Astrocyte of the hippocampus (primary cell): ENCODE results near the gene CFAP141.
"Not testable (repeated sequence)": the region's sequence is repeated elsewhere in the genome, so short reads cannot be mapped to it uniquely, and the experiment has no call there.

Experiments used
- DNase-seq: peaks from one replicate; pipeline ENCODE4 v3.0.0; 2011; ENCODE audit warnings: low read depth, low spot score

CFAP141 gene

GRCh38 chr1:154208677-154209388 is 2.7 kb upstream of the CFAP141 start:
- DNase-seq, result no peak

- no peak for DNase-seq
These were observed 1.1 kb upstream of the CFAP141 start for GRCh38 chr1:154207262-154207661.

DNA sequence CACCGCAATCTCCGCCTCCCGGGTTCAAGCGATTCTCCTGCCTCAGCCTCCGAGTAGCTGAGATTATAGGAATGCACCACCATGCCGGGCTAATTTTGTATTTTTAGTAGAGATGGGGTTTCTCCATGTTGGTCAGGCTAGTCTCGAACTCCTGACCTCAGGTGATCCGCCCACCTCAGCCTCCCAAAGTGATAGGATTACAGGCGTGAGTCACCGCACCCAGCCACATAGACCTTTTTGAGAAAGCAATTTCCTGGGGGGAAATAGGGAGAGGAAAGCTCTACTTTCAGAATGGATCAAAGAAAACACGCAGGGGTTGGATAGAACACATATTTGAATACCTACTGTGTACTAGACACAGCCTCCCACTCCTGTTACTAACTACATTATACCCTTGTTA is 355 bp downstream of the CFAP141 start:
- not testable (repeated sequence) for DNase-seq

GRCh38 chr1:154199563-154199879 is 6.6 kb downstream of the CFAP141 start:
- no peak for DNase-seq

DNA sequence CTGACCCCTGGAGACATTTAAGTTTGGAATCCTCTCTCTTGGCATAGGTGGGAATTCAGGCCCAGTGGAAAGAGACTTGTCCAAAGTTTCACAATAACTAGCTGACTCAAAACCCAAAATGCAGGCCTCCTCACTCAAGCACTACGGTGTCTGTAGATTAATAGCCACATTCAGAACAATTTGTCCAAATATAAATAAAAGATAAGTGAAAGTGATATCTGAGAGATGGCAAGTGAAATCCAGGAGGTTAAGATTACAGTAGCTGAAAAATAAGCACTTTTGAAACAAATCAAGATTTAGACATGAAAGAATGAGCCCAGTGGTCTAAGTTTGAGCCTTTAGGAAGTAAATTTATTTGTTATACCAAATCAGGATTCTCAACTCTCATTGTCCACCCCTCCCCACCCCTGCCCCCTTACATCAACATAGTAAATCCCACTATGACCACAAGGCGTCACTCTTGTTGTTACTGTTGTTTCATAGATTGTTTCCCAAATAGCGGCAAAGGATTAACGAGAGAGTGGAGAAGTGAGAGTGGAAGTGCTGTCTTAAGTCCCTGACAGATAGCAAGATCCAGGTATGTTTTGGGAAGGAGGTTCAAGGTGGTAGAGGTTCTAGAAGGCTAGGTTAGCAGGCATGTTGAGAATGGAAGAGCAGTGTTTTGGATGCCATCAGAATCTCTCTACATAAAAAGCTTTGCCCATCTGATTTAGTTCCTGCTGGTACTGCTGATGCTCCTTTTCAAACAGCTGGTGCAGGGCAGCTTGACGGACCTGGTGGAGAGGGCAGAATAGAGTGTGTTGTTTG is 7.2 kb downstream of the CFAP141 start:
- DNase-seq, result peak; percentile 76

DNA sequence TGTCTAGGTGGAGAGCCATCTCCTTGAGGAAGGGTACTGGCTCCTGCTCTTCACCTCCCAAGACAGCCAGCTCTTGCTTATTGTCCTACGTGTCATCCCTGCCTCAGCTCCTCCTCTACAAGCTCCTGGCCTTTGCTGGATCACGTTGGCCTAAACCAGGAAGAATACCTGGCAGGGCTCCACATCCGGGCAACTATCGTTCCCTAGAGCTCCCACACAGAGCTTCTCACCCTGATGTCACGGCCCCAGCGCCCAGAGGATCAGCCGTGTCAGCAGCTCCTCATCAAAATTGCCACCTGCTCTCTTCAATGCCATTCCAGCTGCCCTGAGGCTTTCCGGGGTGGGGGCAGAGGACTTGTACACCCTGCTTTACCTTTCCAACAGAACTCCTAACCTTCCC is 12.3 kb downstream of the CFAP141 start:
- DNase-seq, result no peak

DNA sequence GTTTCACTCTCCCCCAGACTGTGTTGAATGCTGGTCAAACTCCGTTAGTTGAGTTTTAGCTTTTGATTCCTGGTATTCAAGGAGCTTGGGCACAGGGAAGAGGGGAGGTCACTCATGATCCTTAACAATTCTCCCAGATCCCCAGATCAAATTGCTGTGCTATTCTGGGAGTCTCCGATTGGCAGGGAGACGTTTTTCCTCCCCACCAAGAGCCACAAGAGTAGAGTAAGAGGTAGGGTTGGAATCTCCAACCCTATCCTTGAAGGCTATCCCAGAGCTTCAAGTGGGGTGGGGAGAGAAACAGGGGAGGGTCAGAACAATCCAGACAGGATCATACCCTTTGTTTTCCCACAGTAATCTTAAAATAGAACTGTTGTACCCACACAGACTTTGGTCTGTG is 13.7 kb downstream of the CFAP141 start:
- DNase-seq, result no peak

DNA sequence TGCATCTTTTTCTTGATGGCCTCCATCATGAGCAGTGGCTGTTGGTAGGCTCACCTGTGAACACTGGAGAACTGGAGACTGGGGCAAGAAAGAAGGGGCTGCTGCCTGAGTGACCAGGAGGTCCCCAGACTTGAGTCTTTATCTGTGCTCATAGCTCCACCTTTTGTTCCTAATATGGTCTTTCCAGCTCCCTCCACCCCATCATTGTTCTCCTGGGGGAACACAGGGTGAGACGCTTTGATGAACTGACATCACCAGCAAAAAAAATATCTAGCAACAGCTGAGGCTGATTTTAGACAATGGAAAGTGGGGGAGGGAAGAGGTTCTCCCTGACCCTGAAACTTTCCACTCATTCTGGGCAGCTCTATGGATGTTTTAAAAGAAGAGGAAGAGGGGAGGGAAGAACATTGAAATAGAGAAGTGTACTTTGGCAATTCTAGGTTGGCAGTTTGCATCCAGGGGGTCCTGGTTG is 14.1 kb downstream of the CFAP141 start, which contains the start of gene TPM3:
Gene TPM3, minus strand, starts transcription at position 111 of the 472 bp plus-strand sequence. Its CDS starts 82 bp downstream, at position 29.
- DNase-seq, result no peak

DNA sequence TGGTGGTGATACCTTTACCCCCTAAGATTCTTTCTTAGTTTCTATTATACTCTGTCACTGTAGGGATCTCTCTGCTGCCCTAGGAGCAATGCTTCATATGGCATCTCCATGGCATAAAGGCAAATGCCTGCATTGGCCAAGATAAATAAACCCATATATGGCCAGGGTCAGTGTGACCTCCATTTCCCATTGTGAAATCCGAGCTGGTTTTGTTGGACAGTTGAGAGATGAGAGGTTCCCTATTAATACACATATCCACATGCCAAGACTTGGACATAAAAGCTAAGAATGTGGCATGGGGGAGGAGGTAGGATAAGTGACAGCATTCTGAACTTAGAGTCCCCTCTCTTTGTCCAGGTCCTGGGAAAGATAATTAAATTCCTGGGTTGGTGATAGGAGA is 15.6 kb downstream of the CFAP141 start:
- no peak for DNase-seq

DNA sequence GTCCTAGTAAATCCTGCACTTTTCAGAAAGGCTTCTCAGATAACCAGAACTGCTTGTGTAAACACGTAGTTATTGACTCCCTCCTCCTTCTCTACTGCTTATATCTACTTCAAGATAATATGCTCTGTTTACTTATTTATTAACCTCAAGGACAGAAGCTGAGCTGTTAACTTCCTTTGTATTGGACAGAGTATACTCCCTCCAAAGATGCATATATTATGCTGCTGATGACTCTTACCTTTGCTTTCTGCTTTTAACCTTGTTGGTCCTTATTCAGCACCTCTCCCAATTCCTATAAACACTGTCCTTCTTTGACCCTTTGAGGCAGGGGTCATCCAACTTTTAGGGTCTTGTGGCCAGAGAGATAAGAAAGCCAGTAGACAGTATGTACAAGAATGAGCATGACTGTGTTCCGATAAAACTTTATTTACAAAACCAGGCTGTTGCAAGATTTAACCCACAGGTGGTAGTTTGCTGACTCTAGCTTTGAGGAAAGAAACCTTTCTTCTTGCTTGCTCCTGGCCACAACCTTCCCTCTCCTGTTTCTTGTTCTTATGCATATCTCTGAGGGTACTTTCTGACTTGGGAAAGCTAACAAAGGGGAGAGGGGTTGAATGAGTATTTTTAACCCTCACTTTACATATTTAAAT is 19.2 kb downstream of the CFAP141 start:
- DNase-seq, result no peak

DNA sequence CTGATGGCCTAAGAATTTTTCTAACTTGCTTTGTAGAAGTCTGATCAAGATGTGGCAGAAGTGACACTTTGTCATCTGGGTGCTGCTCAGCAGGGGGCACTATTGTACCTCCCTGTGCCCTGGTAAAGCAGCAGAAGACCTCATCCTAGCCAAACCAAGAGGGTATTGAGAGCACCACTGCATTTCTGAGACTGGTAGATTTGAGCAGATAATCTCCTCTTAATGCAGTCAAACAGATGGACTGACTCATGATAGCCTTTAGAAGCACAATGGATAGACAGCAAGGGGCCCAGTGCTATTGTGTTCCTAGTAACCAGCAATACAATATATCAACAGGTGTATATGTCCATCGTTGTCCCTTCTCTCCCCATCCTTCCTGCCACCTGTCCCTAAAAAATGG is 20.0 kb downstream of the CFAP141 start:
- peak; percentile 40 for DNase-seq

DNA sequence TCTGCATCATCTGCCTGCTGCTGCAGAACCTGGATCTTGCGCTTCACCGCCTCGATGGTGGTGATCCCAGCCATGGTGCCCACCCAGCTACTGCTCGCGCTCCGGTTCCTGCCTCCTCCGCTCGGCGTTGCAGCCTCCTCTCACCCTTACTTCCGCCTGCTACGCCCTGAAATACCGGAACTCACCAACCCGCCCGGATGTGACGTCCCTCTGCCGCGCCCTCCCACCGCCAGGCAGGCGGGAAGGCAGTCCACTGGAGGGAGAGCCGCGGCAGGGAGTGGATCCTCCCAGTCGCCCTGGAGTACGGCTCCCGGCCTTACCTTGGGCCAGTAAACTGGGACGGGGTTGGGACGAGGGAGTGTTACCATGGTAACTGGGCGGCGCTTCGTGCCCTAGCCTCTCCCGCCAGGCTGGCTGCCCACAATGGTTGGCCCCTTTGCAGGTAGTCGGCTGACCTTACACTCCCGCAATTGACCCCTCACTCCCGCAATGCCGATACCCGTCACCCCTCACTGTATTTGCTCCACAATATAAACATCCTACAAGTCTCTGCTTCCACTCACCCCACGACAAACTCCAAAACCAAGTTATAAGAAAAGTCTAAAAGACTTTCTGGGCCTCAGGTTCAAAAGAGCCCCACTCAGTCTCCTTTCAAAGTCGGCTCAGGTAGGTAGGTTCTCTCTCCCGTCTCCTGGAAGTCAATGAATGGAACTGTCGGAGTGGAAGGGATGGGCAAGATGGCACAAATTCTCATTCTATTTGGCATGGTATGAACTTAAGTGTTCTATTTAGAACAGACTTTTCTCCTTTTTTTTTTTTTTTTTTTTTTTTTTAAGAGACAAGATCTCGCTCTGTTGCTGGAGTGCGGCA is 22.9 kb downstream of the CFAP141 start:
- peak; percentile 98 for DNase-seq

- DNase-seq, result peak; percentile 80
These were observed 23.6 kb downstream of the CFAP141 start for GRCh38 chr1:154182344-154183045.

GRCh38 chr1:154181944-154182343 is 24.2 kb downstream of the CFAP141 start:
- DNase-seq, result no peak

DNA sequence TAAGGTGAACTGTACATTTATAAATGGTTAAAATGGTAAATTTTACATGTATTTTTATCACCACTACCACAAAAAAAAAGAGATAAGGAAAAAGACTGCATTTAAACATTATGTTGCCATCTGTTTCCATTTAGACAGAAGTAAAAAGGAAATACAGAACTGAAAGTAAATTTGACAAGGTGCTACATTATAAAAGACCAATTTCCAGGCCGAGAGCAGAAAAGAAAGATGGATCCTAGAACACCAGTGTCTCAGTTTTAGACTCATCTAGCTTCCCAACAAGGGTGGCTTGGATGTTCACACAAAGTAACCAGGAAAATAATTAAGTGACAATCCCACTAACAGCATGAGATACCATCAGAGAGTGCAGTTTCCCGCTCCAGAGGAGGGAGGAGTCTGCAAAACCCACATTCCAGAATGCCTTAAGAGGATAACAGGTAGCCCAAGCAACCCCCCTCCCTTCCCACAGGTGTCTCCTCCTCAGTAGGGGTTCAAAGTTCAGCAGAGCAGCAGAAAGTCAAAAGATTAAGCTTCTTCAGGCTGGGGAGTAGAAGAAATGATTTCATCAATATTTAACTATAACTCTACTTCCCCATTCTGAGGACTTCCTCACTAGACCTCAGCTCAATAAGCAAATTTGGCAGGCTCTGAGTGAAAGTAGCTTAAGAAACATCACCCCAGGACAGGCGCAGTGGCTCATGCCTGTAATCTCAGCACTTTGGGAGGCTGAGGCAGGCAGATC is 26.0 kb downstream of the CFAP141 start:
- DNase-seq, result no peak

DNA sequence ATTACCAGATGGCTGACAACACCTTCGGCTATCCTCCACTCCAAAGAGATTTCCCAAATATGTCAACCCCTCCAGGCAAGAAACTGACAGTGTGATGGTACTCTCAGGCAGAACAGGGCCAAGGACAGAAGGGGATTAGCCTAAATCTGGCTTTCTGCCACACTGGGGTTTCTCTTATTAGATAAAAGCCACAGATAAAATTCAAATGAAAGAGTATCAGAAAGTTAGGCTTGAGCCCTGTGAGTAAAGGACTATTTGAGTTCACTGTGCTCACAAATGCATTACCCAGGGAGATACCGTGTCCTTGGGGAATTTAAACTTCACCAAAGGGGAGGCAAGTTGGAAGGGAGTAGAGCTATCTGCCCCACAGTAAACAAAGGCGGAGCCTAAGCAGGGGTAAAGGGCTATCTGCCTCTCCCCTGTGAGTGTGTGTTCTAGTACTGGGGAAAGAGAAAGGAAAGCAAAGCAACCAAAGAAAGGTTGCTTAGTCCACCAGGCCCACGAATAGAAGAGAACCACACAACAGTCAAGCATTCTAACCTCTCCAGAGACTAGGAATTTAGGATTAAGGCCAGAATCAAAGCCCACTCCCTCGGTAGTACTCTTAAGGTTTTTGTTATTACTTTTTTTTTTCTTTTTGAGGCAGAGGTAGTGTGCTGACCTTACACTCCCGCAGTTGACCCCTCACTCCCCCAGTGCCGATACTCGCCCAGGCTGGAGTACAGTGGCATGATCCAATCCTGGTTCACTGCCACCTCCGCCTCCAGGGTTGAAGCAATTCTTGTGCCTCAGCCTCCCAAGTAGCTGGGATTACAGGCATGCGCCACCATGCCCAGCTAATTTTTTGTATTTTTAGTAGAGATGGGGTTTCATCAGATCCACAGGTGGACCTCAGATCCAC is 27.0 kb downstream of the CFAP141 start:
- no peak for DNase-seq

- peak; percentile 27 for DNase-seq
These were observed 28.1 kb downstream of the CFAP141 start for GRCh38 chr1:154178013-154178412.

- DNase-seq, result peak; percentile 74
These were observed 29.8 kb downstream of the CFAP141 start for GRCh38 chr1:154176337-154176736.

- DNase-seq, result no peak
These were observed 31.5 kb downstream of the CFAP141 start for GRCh38 chr1:154174654-154175053.
